Measurements from ENCODE around the gene ANXA2R. TPM values are rescaled to one million over a fixed set of nuclear protein-coding genes. Genes with fewer than 3 reads are reported as not detected.

ANXA2R gene
- total and polyA plus RNA-seq, 9 of the 15 experiments (the other 6 are each of a cell fraction or from before 2014, with no cell fraction given): 2.1 to 4.8 (median 3.4) TPM

GRCh38 chr5:43017428-43017815 lies 22.7 kb downstream of the ANXA2R start (continued):
- TF ChIP-seq ZNF407 (IDR thresholded peaks at IDR 0.05; ENCODE audit: low read depth) (no peak), MCM3 (IDR thresholded peaks at IDR 0.05) (no peak), ZBTB9 (CRISPR knock-in tag; IDR thresholded peaks at IDR 0.05) (no peak), ZFP30 (CRISPR knock-in tag; IDR thresholded peaks at IDR 0.05; ENCODE audit: borderline replicate concordance) (no peak), YBX1 (IDR thresholded peaks at IDR 0.05) (no peak), MTA3 (IDR thresholded peaks at IDR 0.05; ENCODE audit: borderline replicate concordance) (no peak), PCBP2 (IDR thresholded peaks at IDR 0.05; ENCODE audit: low read depth, low read length, poor library complexity, severe bottlenecking) (no peak), U2AF2 (optimal IDR thresholded peaks at IDR 0.05; ENCODE audit: low read depth, low read length) (no peak), ZNF707 (CRISPR knock-in tag; conservative IDR thresholded peaks at IDR 0.05) (no peak), MTF1 (CRISPR knock-in tag; IDR thresholded peaks at IDR 0.05; ENCODE audit: borderline replicate concordance) (no peak), KLF6 (CRISPR knock-in tag; IDR thresholded peaks at IDR 0.05; ENCODE audit: borderline replicate concordance) (no peak), SRSF7 (optimal IDR thresholded peaks at IDR 0.05; ENCODE audit: low read depth, low read length) (no peak)

Data from K562 (cell line).